Uterus (tissue), 4 donors: Measurements from ENCODE around the gene RAET1E. TPM values are rescaled to one million over a fixed set of nuclear protein-coding genes. Genes with fewer than 3 reads are reported as not detected.
"Not testable (repeated sequence)": the region's sequence is repeated elsewhere in the genome, so short reads cannot be mapped to it uniquely, and the experiment has no call there.

Experiments used
- DNase-seq, 2 donors: peaks; one replicate each; pipeline ENCODE4 v3.0.0-alpha.2; 2019 to 2020
- H3K27ac ChIP-seq, 2 donors: fragments of 200-600 bp; sonication (generic); 1 replicate in 1 of 2; 2 replicates in 1 of 2; pipeline ENCODE4 v1.5.1; 2016 to 2018
- H3K27me3 ChIP-seq, 2 donors: fragments of 200-600 bp; sonication (generic); one replicate each; pipeline ENCODE4 v1.5.1; 2018 to 2019; ENCODE audit warnings: control low read depth in 1 of 2
- H3K36me3 ChIP-seq, 2 donors: fragments of 200-600 bp; sonication (generic); one replicate each; pipeline ENCODE4 v1.5.1; 2019; ENCODE audit warnings: control low read depth in 1 of 2
- H3K4me1 ChIP-seq, 2 donors: fragments of 200-600 bp; sonication (generic); one replicate each; pipeline ENCODE4 v1.5.1; 2018 to 2019; ENCODE audit warnings: control low read depth in 1 of 2
- H3K4me3 ChIP-seq, 2 donors: fragments of 200-600 bp; sonication (generic); 1 replicate in 1 of 2; 2 replicates in 1 of 2; pipeline ENCODE4 v1.5.1; 2018 to 2019; ENCODE audit warnings: mild to moderate bottlenecking in 1 of 2
- H3K9me3 ChIP-seq, 2 donors: fragments of 200-600 bp; sonication (generic); one replicate each; pipeline ENCODE4 v1.5.1; 2019; ENCODE audit warnings: control low read depth in 1 of 2
- POLR2A ChIP-seq, 2 donors: fragments of 450-650 bp; IDR thresholded peaks; one replicate each; pipeline ENCODE4 v1.6.1; 2016; ENCODE audit warnings: antibody characterized with exemption in 2 of 2, mild to moderate bottlenecking in 1 of 2, moderate library complexity in 1 of 2
- intact Hi-C: fragments of 100-400 bp; cut with DNase I; formaldehyde crosslinking; loops from one replicate; pipeline ENCODE4 v1.15.1; 2023; ENCODE audit warnings: low total_unique reads
- total RNA-seq, 4 donors: library from RNA; depleted of rRNA in 3 of 4; stranded (reverse); fragments of >200 nt in 3 of 4; gene quantifications; one replicate each; pipeline versions ENCODE4 v1.1.0 to v1.2.4, GENCODE V29; 2014 to 2023
- TF ChIP-seq, protein P1 (sequence below), 4 experiments: fragments of 200-600 bp in 2 of 4; fragments of 450-650 bp in 2 of 4; sonication (generic) in 2 of 4; IDR thresholded peaks; one replicate each; pipeline ENCODE4 v1.5.1; 2016 to 2019; ENCODE audit warnings: antibody characterized with exemption in 4 of 4, mild to moderate bottlenecking in 2 of 4, moderate library complexity in 1 of 4
- donor health status: DM: yes; HTN: yes; CAD: no.

The RAET1E gene
- total RNA-seq, 4 donors from 2014 or later = 0.55 TPM; not detected in 3

DNA sequence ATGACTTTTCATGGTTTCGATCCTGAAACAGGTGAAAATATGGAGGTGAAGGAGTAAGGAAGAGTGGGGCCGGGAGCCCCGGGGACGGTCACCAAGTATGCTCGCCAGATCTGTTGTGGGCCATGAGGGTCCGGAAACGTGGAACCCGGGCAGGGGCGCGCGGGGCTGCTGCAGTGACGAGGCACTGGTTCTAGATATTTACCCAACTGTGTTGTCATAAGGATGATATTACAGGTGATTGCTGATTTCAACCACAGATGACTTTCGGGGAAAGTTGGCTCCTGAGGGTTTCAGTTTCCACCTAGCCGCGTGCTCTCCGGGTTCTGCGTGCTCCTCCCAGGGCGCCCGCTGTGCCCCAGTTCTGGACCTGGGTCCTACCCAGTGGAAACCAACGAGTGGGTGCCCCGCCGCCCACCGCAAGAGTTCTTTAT, 12.8 kb upstream of the RAET1E start:
- no peaks in the 10 kb centered on the region for H3K4me1 ChIP-seq
- no peak for DNase-seq
- no peak overlapping the region for H3K27ac ChIP-seq
- no peaks in the 10 kb centered on the region for H3K36me3 ChIP-seq
- TF ChIP-seq POLR2A (IDR thresholded peaks at IDR 0.05) = no peak
- TF ChIP-seq, protein P1, sequence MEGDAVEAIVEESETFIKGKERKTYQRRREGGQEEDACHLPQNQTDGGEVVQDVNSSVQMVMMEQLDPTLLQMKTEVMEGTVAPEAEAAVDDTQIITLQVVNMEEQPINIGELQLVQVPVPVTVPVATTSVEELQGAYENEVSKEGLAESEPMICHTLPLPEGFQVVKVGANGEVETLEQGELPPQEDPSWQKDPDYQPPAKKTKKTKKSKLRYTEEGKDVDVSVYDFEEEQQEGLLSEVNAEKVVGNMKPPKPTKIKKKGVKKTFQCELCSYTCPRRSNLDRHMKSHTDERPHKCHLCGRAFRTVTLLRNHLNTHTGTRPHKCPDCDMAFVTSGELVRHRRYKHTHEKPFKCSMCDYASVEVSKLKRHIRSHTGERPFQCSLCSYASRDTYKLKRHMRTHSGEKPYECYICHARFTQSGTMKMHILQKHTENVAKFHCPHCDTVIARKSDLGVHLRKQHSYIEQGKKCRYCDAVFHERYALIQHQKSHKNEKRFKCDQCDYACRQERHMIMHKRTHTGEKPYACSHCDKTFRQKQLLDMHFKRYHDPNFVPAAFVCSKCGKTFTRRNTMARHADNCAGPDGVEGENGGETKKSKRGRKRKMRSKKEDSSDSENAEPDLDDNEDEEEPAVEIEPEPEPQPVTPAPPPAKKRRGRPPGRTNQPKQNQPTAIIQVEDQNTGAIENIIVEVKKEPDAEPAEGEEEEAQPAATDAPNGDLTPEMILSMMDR (IDR thresholded peaks at IDR 0.05) = no peak
- intact Hi-C loops = no loop called here
- H3K9me3 ChIP-seq = no peaks in the 10 kb centered on the region
- no peak overlapping the region for H3K4me3 ChIP-seq
- H3K27me3 ChIP-seq = no peaks in the 10 kb centered on the region

DNA sequence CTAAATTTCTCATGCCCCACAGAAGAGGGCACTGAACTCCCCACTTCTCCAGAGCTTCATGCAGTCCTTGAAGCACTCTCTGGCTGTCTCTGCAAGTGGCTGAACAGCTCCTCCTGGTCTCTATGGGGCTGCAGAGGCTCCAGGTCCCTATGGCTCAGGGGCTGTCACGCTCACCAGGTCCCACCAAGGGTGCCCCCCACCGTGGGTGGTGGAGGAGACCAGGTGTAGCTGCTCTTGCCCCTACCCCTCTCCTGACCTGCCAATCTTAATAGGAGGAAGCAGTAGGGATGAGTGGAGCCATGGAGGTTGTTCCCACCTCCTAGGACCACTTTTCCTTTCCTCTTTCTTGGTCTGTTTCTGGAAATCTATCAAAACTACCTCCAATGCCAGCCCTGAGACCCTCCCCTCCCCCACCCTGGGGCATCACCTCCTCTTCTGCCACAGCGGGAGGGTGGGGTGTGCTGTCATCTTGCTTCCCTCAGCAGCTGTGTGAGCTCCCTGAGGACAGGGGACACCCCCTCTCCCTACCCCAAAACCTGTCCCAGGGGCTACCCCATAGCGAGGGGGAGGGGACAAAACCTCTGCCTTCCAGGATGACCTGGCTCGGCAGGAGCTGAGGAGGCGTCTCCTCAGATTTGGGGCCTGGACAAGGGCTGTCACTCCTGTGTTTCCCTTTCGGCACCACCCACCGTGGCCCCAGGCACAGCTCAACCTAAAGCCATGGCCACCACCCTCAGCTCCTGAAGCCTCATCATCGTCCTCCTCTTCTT, 12.0 kb upstream of the RAET1E start:
- no peak overlapping the region for H3K27ac ChIP-seq
- no peaks in the 10 kb centered on the region for H3K36me3 ChIP-seq
- no peaks in the 10 kb centered on the region for H3K27me3 ChIP-seq
- intact Hi-C loops = no loop called here
- H3K9me3 ChIP-seq = no peaks in the 10 kb centered on the region
- DNase-seq = no peak
- no peak overlapping the region for H3K4me3 ChIP-seq
- TF ChIP-seq POLR2A (IDR thresholded peaks at IDR 0.05) = no peak
- TF ChIP-seq, protein P1 (IDR thresholded peaks at IDR 0.05) = no peak
- no peaks in the 10 kb centered on the region for H3K4me1 ChIP-seq

DNA sequence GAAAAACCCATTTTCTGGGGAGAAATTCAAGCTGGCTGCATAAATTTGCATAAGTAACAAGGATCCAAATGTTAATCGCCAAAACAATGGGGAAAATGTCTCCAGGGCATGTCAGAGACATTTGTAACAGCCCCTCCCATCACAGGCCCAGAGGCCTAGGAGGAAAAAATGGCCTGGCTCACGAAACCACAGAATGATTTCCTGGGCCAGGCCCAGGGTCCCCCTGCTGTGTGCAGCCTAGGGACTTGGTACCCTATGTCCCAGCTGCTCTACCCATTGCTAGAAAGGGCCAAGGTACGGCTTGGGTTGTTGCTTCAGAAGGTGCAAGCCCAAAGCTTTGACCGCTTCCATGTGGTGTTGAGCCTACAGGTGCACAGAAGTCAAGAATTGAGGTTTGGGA, 10.6 kb upstream of the RAET1E start:
- H3K4me1 ChIP-seq, H3K27me3 ChIP-seq, H3K27ac ChIP-seq, H3K9me3 ChIP-seq, DNase-seq, H3K36me3 ChIP-seq, intact Hi-C loops, H3K4me3 ChIP-seq: not testable (repeated sequence)

DNA sequence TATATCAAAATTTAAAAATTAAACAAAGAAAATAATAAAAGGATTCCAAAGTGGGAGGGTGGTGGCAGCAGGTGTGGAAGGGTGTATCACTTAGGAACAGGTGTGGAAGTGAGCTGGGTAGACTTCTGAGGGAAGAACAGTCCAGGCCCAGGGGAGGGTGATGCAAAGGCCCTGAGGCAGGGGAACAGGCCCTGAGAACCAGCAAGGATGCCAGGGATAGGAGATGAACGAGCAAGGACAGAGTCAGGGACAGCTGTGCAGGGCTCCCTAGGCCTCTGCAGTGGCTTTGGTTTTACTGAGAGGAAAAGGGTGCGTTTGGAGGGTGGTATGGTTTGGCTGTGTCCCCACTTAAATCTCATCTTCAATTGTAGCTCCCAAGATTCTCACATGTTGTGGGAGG, 9.4 kb upstream of the RAET1E start:
- TF ChIP-seq, protein P1 (IDR thresholded peaks at IDR 0.05) = no peak
- TF ChIP-seq POLR2A (IDR thresholded peaks at IDR 0.05) = no peak
- Histone ChIP-seq H3K27me3 (no peaks in the 10 kb centered on the region), H3K4me1 (no peaks in the 10 kb centered on the region), H3K4me3 (no peak overlapping the region), H3K36me3 (no peaks in the 10 kb centered on the region), H3K9me3 (no peaks in the 10 kb centered on the region), H3K27ac (no peak overlapping the region)
- DNase-seq = no peak
- intact Hi-C loops = no loop called here

DNA sequence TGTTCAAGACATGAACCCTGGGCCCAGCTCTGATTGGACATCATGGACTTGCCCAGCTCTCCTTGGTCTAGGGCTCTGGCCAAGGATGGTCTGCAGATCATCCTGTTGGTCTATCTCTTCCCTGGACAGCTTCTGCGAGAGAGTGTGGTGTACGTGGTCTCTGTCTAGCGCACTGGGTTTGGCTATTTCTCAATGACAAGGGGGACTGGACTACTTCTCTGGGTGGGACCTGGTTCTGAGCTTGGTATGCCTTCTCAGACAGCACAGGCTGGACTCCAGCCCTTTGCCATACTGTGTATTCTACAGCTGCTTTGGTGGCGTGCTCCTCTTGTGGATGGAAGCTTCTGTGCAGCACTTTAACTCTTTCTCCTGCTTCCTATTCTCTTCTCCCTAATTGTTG, 8.5 kb upstream of the RAET1E start:
- no peak for DNase-seq
- H3K4me1 ChIP-seq = no peaks in the 10 kb centered on the region
- no peaks in the 10 kb centered on the region for H3K36me3 ChIP-seq
- intact Hi-C loops = no loop called here
- no peaks in the 10 kb centered on the region for H3K27me3 ChIP-seq
- H3K27ac ChIP-seq = no peak overlapping the region
- H3K4me3 ChIP-seq = no peak overlapping the region
- TF ChIP-seq POLR2A (IDR thresholded peaks at IDR 0.05) = no peak
- TF ChIP-seq, protein P1 (IDR thresholded peaks at IDR 0.05) = no peak
- H3K9me3 ChIP-seq = no peaks in the 10 kb centered on the region
